Measurements from ENCODE around the gene PNP. TPM values are rescaled to one million over a fixed set of nuclear protein-coding genes. Genes with fewer than 3 reads are reported as not detected.

Gene PNP
- 13.6 TPM for total RNA-seq

DNA sequence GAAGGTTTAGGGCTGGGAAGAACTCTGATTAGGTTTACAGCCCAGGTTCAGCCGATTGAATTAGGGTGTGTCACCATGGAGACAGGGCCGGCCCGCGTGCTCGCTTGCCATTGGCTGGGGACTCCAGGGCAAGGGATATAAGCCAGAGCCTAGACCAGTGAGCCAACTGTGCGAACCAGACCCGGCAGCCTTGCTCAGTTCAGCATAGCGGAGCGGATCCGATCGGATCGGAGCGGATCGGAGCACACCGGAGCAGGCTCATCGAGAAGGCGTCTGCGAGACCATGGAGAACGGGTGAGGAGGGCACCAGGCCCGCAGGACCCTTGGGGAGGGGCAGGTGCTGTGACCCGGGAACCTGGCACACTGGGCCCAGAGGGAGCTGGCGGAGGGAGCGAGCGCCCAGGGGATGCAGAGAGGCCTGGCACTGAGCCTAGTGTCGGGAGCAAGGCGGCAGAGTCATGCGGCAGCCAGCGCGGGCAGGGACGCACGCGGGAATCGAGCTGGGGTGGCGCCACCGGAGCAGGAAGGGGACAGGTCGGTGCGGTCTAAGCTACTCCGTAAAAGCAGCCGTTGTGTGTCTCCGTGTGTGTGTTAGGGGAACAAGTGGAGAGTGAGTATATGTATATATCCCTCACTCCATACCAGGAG, at the start of gene PNP:
TSS of gene PNP (plus strand) at position 165 of the 648 bp plus-strand sequence. CDS start at position 284, 119 bp downstream.
- Histone ChIP-seq H3K36me3 (ENCODE audit: control insufficient read depth in 3 of 3, insufficient read depth in 3 of 3, low read length in 3 of 3) (no peaks in the 10 kb centered on the region), H3K9ac (ENCODE audit: low read depth in 1 of 3, low read length in 3 of 3) (peak within 1 kb of the TSS; percentile 79 to 87 (median 86)), H3K9me3 (ENCODE audit: control insufficient read depth in 3 of 3, low read length in 3 of 3) (no peaks in the 10 kb centered on the region), H3K4me1 (ENCODE audit: control insufficient read depth in 3 of 3, insufficient read depth in 3 of 3, low read length in 3 of 3) (peaks cover 14 to 20% (median 18%) of the 10 kb centered on the region in 3 donors), H3K4me3 (ENCODE audit: low read length in 3 of 3) (peak within 1 kb of the TSS; percentile 83 to 92 (median 91)), H3K27me3 (ENCODE audit: control insufficient read depth in 3 of 3, insufficient read depth in 3 of 3, low read length in 3 of 3) (no peaks in the 10 kb centered on the region), H3K27ac (ENCODE audit: low read depth, low read length) (peak within 1 kb of the TSS; percentile 77)

DNA sequence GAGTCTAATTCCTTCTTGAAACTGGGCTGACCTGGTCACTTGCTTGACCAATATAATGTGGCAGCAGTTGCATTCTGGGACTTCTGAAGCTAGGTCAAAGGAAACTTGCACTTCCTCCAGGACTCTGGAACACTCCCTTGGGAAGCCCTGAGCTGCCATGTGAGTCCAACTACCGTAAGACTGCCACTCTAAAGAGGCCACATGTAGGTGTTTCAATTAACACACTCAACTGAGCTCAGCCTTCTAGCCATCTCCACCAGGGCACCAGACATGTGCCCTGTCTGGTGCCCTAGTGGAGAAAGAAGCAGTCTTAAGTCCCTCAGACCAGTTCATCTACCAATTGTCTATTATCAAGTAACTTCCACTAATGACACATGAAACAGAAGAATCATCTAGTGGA, 49.8 kb upstream of the PNP start:
- Histone ChIP-seq H3K4me1 (ENCODE audit: control insufficient read depth in 3 of 3, insufficient read depth in 3 of 3, low read length in 3 of 3) (peaks cover 0 to 4% (median 3%) of the 10 kb centered on the region in 3 donors), H3K4me3 (ENCODE audit: low read length in 3 of 3) (no peak overlapping the region), H3K27ac (ENCODE audit: low read depth, low read length) (no peak overlapping the region), H3K36me3 (ENCODE audit: control insufficient read depth in 3 of 3, insufficient read depth in 3 of 3, low read length in 3 of 3) (no peaks in the 10 kb centered on the region), H3K9me3 (ENCODE audit: control insufficient read depth in 3 of 3, low read length in 3 of 3) (no peaks in the 10 kb centered on the region), H3K9ac (ENCODE audit: low read depth in 1 of 3, low read length in 3 of 3) (no peak overlapping the region), H3K27me3 (ENCODE audit: control insufficient read depth in 3 of 3, insufficient read depth in 3 of 3, low read length in 3 of 3) (no peaks in the 10 kb centered on the region)

- Histone ChIP-seq H3K27me3 (ENCODE audit: control insufficient read depth in 3 of 3, insufficient read depth in 3 of 3, low read length in 3 of 3) (no peaks in the 10 kb centered on the region), H3K36me3 (ENCODE audit: control insufficient read depth in 3 of 3, insufficient read depth in 3 of 3, low read length in 3 of 3) (peaks cover 7 to 13% (median 8%) of the 10 kb centered on the region in 3 donors), H3K9me3 (ENCODE audit: control insufficient read depth in 3 of 3, low read length in 3 of 3) (no peaks in the 10 kb centered on the region), H3K27ac (ENCODE audit: low read depth, low read length) (no peak overlapping the region), H3K4me1 (ENCODE audit: control insufficient read depth in 3 of 3, insufficient read depth in 3 of 3, low read length in 3 of 3) (peaks cover 0 to 4% (median 3%) of the 10 kb centered on the region in 3 donors), H3K9ac (ENCODE audit: low read depth in 1 of 3, low read length in 3 of 3) (no peak overlapping the region), H3K4me3 (ENCODE audit: low read length in 3 of 3) (no peak overlapping the region)
Measured at GRCh38 chr14:20421267-20421666, 47.9 kb upstream of the PNP start.

DNA sequence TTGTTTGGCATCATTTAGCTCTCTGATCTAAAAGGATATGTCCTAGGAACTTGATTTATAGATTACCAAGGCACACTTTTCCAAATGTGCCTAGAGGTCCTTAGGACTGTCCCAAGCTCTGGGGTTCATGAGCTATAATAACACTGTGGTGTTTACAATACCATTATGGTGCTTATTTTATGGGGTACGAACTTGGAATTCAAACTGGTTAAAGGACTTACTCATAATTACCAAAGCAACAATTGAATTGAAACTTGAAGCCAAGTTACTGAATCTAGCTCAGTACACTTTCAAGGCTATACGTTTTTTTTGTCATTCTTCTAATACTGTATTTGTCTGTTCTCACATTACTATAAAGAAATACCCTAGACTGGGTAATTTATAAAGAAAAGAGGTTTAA, 46.3 kb upstream of the PNP start:
- H3K4me1 ChIP-seq (ENCODE audit: control insufficient read depth in 3 of 3, insufficient read depth in 3 of 3, low read length in 3 of 3): peaks cover 0 to 4% (median 3%) of the 10 kb centered on the region in 3 donors
- no peak overlapping the region for H3K4me3 ChIP-seq (ENCODE audit: low read length in 3 of 3)
- H3K27ac ChIP-seq (ENCODE audit: low read depth, low read length): no peak overlapping the region
- H3K36me3 ChIP-seq (ENCODE audit: control insufficient read depth in 3 of 3, insufficient read depth in 3 of 3, low read length in 3 of 3): peaks cover 7 to 14% (median 13%) of the 10 kb centered on the region in 3 donors
- no peaks in the 10 kb centered on the region for H3K9me3 ChIP-seq (ENCODE audit: control insufficient read depth in 3 of 3, low read length in 3 of 3)
- H3K9ac ChIP-seq (ENCODE audit: low read depth in 1 of 3, low read length in 3 of 3): no peak overlapping the region
- no peaks in the 10 kb centered on the region for H3K27me3 ChIP-seq (ENCODE audit: control insufficient read depth in 3 of 3, insufficient read depth in 3 of 3, low read length in 3 of 3)

GRCh38 chr14:20424851-20425250, 44.4 kb upstream of the PNP start:
- H3K27me3 ChIP-seq (ENCODE audit: control insufficient read depth in 3 of 3, insufficient read depth in 3 of 3, low read length in 3 of 3): no peaks in the 10 kb centered on the region
- H3K27ac ChIP-seq (ENCODE audit: low read depth, low read length): no peak overlapping the region

DNA sequence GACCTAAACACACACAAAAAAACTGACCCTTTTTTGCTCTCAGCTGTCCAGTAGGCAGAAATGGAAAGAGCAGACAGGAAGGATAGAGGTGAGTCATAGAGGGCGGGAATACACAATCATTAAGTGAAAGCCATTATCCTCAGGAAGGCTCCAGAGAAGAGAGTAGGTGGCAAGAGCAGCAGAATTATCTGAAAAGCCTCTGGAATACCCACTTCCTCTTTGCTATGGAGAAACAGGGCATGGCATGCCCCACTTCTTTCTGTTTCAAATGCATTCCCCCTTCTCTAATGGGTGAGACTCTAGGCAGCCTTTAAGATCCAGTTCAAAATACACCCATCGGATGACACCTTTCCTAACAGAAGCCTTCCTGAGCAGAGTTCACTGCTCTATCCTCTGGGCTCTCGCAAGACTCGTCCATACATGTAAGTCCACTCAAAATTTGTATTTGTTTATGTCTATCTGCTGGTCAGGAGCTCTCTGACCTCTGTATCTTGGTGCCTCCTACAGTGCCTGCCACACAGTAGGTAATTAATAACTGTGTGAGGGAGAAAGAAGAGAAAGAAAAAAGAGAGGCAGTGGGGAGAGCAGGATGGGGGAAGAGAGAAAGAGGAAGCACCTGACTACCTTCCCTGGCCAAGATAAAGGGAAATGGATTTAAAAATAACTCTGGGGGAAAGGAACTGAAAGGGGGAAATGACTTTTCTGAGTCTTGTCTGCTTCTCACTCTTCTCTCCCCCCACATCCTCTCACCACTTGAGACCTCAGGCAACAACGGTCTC, 41.8 kb upstream of the PNP start:
- H3K27me3 ChIP-seq (ENCODE audit: control insufficient read depth in 3 of 3, insufficient read depth in 3 of 3, low read length in 3 of 3): no peaks in the 10 kb centered on the region
- H3K9ac ChIP-seq (ENCODE audit: low read depth in 1 of 3, low read length in 3 of 3): peak overlapping the region in 1 of 3 donors; percentile 15
- no peaks in the 10 kb centered on the region for H3K9me3 ChIP-seq (ENCODE audit: control insufficient read depth in 3 of 3, low read length in 3 of 3)
- H3K27ac ChIP-seq (ENCODE audit: low read depth, low read length): peak overlapping the region; percentile 42
- H3K4me3 ChIP-seq (ENCODE audit: low read length in 3 of 3): no peak overlapping the region
- H3K36me3 ChIP-seq (ENCODE audit: control insufficient read depth in 3 of 3, insufficient read depth in 3 of 3, low read length in 3 of 3): peaks cover 23 to 43% (median 24%) of the 10 kb centered on the region in 3 donors
- peaks cover 18 to 42% (median 30%) of the 10 kb centered on the region in 3 donors for H3K4me1 ChIP-seq (ENCODE audit: control insufficient read depth in 3 of 3, insufficient read depth in 3 of 3, low read length in 3 of 3)

More at GRCh38 chr14:20424851-20425250, 44.4 kb upstream of the PNP start:
- Histone ChIP-seq H3K9me3 (ENCODE audit: control insufficient read depth in 3 of 3, low read length in 3 of 3) (no peaks in the 10 kb centered on the region), H3K36me3 (ENCODE audit: control insufficient read depth in 3 of 3, insufficient read depth in 3 of 3, low read length in 3 of 3) (peaks cover 19 to 32% (median 24%) of the 10 kb centered on the region in 3 donors), H3K4me3 (ENCODE audit: low read length in 3 of 3) (no peak overlapping the region), H3K9ac (ENCODE audit: low read depth in 1 of 3, low read length in 3 of 3) (no peak overlapping the region), H3K4me1 (ENCODE audit: control insufficient read depth in 3 of 3, insufficient read depth in 3 of 3, low read length in 3 of 3) (peaks cover 7 to 20% (median 11%) of the 10 kb centered on the region in 3 donors)

- peak overlapping the region in 1 of 3 donors; percentile 15 for H3K9ac ChIP-seq (ENCODE audit: low read depth in 1 of 3, low read length in 3 of 3)
Measured at GRCh38 chr14:20428010-20428365, 41.2 kb upstream of the PNP start.

GRCh38 chr14:20428802-20429201, 40.4 kb upstream of the PNP start:
- no peak overlapping the region for H3K27ac ChIP-seq (ENCODE audit: low read depth, low read length)
- H3K9ac ChIP-seq (ENCODE audit: low read depth in 1 of 3, low read length in 3 of 3): peak overlapping the region in 1 of 3 donors; percentile 43
- H3K27me3 ChIP-seq (ENCODE audit: control insufficient read depth in 3 of 3, insufficient read depth in 3 of 3, low read length in 3 of 3): no peaks in the 10 kb centered on the region
- H3K36me3 ChIP-seq (ENCODE audit: control insufficient read depth in 3 of 3, insufficient read depth in 3 of 3, low read length in 3 of 3): peaks cover 23 to 43% (median 24%) of the 10 kb centered on the region in 3 donors
- no peak overlapping the region for H3K4me3 ChIP-seq (ENCODE audit: low read length in 3 of 3)
- H3K9me3 ChIP-seq (ENCODE audit: control insufficient read depth in 3 of 3, low read length in 3 of 3): no peaks in the 10 kb centered on the region
- H3K4me1 ChIP-seq (ENCODE audit: control insufficient read depth in 3 of 3, insufficient read depth in 3 of 3, low read length in 3 of 3): peaks cover 24 to 50% (median 39%) of the 10 kb centered on the region in 3 donors

More at GRCh38 chr14:20428010-20428365, 41.2 kb upstream of the PNP start:
- H3K27me3 ChIP-seq (ENCODE audit: control insufficient read depth in 3 of 3, insufficient read depth in 3 of 3, low read length in 3 of 3): no peaks in the 10 kb centered on the region
- no peak overlapping the region for H3K4me3 ChIP-seq (ENCODE audit: low read length in 3 of 3)
- peaks cover 18 to 42% (median 31%) of the 10 kb centered on the region in 3 donors for H3K4me1 ChIP-seq (ENCODE audit: control insufficient read depth in 3 of 3, insufficient read depth in 3 of 3, low read length in 3 of 3)
- H3K9me3 ChIP-seq (ENCODE audit: control insufficient read depth in 3 of 3, low read length in 3 of 3): no peaks in the 10 kb centered on the region
- H3K27ac ChIP-seq (ENCODE audit: low read depth, low read length): peak overlapping the region; percentile 42
- peaks cover 23 to 43% (median 24%) of the 10 kb centered on the region in 3 donors for H3K36me3 ChIP-seq (ENCODE audit: control insufficient read depth in 3 of 3, insufficient read depth in 3 of 3, low read length in 3 of 3)

- H3K4me1 ChIP-seq (ENCODE audit: control insufficient read depth in 3 of 3, insufficient read depth in 3 of 3, low read length in 3 of 3): peaks cover 33 to 61% (median 48%) of the 10 kb centered on the region in 3 donors
- H3K36me3 ChIP-seq (ENCODE audit: control insufficient read depth in 3 of 3, insufficient read depth in 3 of 3, low read length in 3 of 3): peaks cover 18 to 40% (median 18%) of the 10 kb centered on the region in 3 donors
- H3K4me3 ChIP-seq (ENCODE audit: low read length in 3 of 3): peak overlapping the region in 1 of 3 donors; percentile 24
- no peak overlapping the region for H3K27ac ChIP-seq (ENCODE audit: low read depth, low read length)
- H3K9ac ChIP-seq (ENCODE audit: low read depth in 1 of 3, low read length in 3 of 3): peak overlapping the region in 2 of 3 donors; percentile 45 to 57
- no peaks in the 10 kb centered on the region for H3K27me3 ChIP-seq (ENCODE audit: control insufficient read depth in 3 of 3, insufficient read depth in 3 of 3, low read length in 3 of 3)
- no peaks in the 10 kb centered on the region for H3K9me3 ChIP-seq (ENCODE audit: control insufficient read depth in 3 of 3, low read length in 3 of 3)
Measured at GRCh38 chr14:20429801-20430669, 39.2 kb upstream of the PNP start.
